ENCODE results near the gene EPS8L2. TPM values are rescaled to one million over a fixed set of nuclear protein-coding genes. Genes with fewer than 3 reads are reported as not detected.

The EPS8L2 gene
- total and polyA plus RNA-seq, 2 of the 13 experiments (the other 11 are each of a cell fraction or from before 2014, with no cell fraction given), result 89.3 to 416 TPM

GRCh38 chr11:706957-707816 lies 1.2 kb downstream of the EPS8L2 start (continued):
- no peak for TF ChIP-seq ZXDC (CRISPR knock-in tag; IDR thresholded peaks at IDR 0.05)
- TF ChIP-seq NCOA5 (CRISPR knock-in tag; IDR thresholded peaks at IDR 0.05), result no peak
- TF ChIP-seq NR2F6 (IDR thresholded peaks at IDR 0.05), result peak; percentile 94
- TF ChIP-seq NR2F6 (CRISPR knock-in tag; IDR thresholded peaks at IDR 0.05), result peak; percentile 97
- TF ChIP-seq TCF12 (IDR thresholded peaks at IDR 0.05), result no peak
- TF ChIP-seq TCF12 (CRISPR knock-in tag; IDR thresholded peaks at IDR 0.05), result no peak; the same call in 1 of the 2 replicates
- no peak for TF ChIP-seq MZF1 (CRISPR knock-in tag; IDR thresholded peaks at IDR 0.05; ENCODE audit: borderline replicate concordance)
- TF ChIP-seq ASH2L (IDR thresholded peaks at IDR 0.05; ENCODE audit: insufficient read length, low read depth, low read length), result peak; percentile 79
- no peak; the same call in none of the 2 replicates for TF ChIP-seq KDM3A (CRISPR knock-in tag; IDR thresholded peaks at IDR 0.05; ENCODE audit: low read depth)
- no peak for TF ChIP-seq AFF4 (CRISPR knock-in tag; IDR thresholded peaks at IDR 0.05)
- TF ChIP-seq CREB1 (IDR thresholded peaks at IDR 0.05), result no peak
- no peak; the same call in none of the 2 replicates for TF ChIP-seq CREB1 (CRISPR knock-in tag; IDR thresholded peaks at IDR 0.05)
- TF ChIP-seq MEIS2 (CRISPR knock-in tag; IDR thresholded peaks at IDR 0.05), result peak; percentile 17
- no peak for TF ChIP-seq IKZF1 (IDR thresholded peaks at IDR 0.05)
- peak; percentile 78 for TF ChIP-seq ZNF501 (CRISPR knock-in tag; IDR thresholded peaks at IDR 0.05)
- TF ChIP-seq ZBTB21 (CRISPR knock-in tag; IDR thresholded peaks at IDR 0.05), result no peak
- no peak for TF ChIP-seq FOXP1 (IDR thresholded peaks at IDR 0.05)
- TF ChIP-seq FOXP1 (CRISPR knock-in tag; IDR thresholded peaks at IDR 0.05), result 0 out of 2 replicates have a peak, but pooled peaks have one; percentile 44
- 0 out of 2 replicates have a peak, but pooled peaks have one; percentile 37 for TF ChIP-seq ZNF776 (CRISPR knock-in tag; IDR thresholded peaks at IDR 0.05)
- no peak for TF ChIP-seq MIER2 (CRISPR knock-in tag; IDR thresholded peaks at IDR 0.05)
- no peak for TF ChIP-seq SRF (IDR thresholded peaks at IDR 0.05; ENCODE audit: low read depth, low read length)
- peak; percentile 92 for TF ChIP-seq ZNF230 (CRISPR knock-in tag; IDR thresholded peaks at IDR 0.05)
- no peak for TF ChIP-seq ZNF672 (CRISPR knock-in tag; IDR thresholded peaks at IDR 0.05)
- TF ChIP-seq ZNF75D (CRISPR knock-in tag; IDR thresholded peaks at IDR 0.05; ENCODE audit: borderline replicate concordance), result no peak
- 0 out of 2 replicates have a peak, but pooled peaks have one; percentile 52 for TF ChIP-seq ZNF616 (CRISPR knock-in tag; IDR thresholded peaks at IDR 0.05; ENCODE audit: low read depth)

All from HepG2 (cell line).